Stimulated activated CD4-positive, alpha-beta T cell treated with anti-CD3 and anti-CD28 coated beads, Interleukin-4, amount 100 ng/mL, for 48 hours (primary cell): ENCODE data around the gene TANGO2.

Source experiments
- DNase-seq, 2 donors: peaks; one replicate each; pipeline ENCODE4 v3.0.0-alpha.2; 2020; ENCODE audit warnings: low read depth in 2 of 2

TANGO2 gene

GRCh38 chr22:19996694-19997384, 24.1 kb upstream of the TANGO2 start:
- no peak for DNase-seq

DNA sequence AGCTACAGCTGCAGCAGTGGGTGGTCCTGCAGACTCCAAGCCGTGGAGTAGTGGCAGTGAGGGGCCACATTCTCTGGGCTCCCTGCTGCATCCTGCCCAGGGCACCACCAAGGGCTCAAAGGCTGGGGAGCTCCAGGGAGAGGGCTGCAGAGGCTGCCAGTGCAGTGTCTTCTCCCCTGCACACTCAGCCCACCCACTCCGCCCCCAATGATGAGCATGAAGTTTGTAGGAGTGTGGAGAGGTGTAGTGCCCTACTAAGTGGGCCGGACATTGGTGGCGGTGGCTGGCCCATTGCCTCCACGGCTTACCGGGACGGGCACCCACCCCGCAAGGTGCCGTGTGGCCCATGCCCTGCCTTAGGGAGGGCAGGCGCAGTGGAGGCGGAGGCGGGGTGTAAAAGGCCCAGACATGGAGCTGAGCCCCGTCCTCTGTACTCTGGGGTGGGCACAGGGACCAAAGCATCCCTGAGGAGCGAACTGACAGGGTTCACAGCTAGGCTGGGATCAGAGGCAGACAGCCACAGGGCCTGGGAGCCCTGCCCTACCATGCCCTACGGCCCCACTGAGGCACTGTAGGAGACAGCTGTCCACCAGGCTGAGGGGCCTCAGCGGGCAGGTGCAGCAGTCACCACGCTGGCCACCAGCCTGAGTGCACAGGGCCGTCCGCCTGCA, 23.2 kb upstream of the TANGO2 start:
- DNase-seq, result no peak

- DNase-seq, result no peak
Observed at GRCh38 chr22:19998232-19998951, 22.5 kb upstream of the TANGO2 start.

DNA sequence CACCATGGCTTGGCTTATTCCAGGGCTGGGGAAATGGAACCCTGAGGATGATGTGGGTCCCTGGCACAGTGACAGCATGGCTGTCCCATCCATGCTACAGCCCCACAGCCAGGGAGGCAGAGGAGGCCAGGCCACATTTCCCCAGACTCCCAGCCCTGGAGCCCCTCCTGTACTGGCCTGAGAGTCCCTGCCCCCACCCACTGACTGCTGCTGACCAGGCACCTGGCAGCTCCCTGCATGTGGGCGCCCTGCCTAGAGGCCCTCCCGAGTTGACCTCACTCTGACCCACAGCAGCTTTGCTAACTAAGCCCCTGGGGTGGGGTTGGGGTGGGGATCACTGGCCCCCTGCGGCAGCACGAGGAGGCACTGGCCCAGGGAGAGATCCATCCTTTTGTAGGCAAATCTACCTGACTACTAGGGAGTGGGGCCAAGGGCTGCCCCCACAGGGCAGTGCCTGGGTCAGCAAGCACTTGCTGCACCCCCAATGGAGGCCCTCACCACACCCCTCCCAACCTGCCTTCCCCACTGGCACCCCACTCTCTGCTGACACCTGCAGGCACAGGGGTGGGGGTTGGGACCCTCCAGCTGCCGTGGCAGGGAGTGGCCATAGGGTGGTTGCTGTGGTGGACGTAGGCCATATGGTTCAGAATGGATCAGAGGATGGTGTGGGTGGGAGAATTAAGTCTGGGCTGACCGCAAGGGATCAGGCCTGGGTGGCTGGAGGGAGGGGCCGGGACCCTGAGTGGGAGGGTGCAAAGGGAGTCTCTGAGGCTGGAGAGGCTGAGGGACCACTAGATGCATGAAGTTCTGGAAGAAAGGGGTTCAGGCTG, 21.7 kb upstream of the TANGO2 start:
- no peak for DNase-seq

- DNase-seq, result no peak
Observed at GRCh38 chr22:20000246-20001081, 20.4 kb upstream of the TANGO2 start.

DNA sequence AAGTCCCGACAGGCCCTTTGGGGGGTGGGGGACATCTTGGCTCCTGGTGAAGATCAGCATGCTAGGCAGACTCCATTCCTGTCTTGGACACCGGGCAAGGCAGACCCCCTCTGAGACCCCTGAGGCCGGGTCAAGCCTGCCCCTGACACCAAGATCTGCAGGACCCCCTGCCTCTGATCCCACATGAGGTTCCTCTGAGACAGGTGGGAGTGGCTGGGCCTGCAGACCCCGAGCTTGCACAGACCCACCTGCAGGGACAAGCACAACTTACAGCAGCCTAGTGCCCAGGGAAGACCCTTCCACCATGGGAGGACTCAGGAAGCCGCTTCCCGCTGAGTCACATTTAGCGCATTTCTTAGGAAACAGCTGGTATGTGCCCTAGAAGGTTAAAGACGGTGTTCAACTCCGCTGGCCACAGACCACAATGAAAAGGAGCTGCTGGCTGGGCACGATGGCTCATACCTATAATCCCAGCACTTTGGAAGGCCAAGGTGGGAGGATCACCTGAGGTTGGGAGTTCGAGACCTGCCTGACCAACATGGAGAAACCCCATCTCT, 19.8 kb upstream of the TANGO2 start:
- DNase-seq, result no peak

DNA sequence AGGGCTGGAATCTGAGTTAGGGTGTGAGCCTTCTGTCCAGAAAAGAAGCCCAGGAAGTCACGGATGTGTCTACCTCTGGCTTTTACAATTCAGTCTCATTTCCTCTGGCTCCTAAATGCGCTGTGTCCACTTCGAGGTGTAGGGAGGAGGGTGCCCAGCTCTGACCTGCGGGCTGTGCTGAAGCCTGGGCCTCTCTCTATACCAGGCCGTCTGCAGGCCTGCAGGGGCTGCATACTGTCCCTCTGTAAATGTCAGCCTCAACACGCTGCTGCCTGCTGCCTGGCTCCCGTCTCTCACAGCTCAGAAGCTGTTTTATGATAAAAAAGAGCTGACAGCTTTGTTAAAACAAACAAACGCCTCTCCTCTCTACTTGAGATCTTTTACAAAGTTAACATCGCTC, 18.8 kb upstream of the TANGO2 start:
- no peak for DNase-seq

- no peak for DNase-seq
Observed at GRCh38 chr22:20002636-20003035, 18.3 kb upstream of the TANGO2 start.

DNA sequence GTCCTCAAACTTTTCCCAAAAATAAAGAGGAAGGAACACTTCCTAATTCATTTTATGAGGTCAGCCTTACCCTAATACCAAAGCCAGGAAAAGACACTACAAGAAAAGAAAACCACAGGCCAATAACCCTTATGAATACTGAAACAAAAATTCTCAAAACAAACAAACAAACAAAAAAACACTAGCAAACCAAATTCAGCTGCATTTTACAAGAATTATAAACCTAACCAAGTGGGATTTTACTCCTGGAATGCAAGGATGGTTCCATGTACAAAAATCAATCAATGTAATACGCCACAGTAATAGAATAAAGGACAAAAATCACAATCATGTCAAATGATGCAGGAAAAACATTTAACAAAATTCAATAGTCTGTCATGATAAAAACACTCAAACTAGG, 17.6 kb upstream of the TANGO2 start:
- DNase-seq, result no peak

DNA sequence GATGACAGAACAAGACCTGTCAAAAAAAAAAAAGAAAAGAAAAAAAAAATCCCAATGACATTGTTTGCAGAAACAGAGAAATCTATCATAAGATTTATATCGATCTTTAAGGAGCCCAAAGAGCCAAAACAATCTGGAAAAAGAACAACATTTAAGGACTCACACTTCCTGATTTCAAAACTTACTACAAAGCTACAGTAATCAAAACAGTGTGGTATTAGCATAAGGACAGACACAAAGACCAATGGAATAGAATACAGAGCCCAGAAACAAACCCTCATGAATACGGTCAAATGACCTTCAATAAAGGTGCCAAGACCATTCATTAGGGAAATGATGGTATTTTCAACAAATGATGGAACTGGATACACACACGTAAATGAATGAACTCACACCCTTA, 16.4 kb upstream of the TANGO2 start:
- DNase-seq, result no peak

GRCh38 chr22:20008221-20008995, 12.5 kb upstream of the TANGO2 start:
- no peak for DNase-seq

- no peak for DNase-seq
Observed at GRCh38 chr22:20009018-20009491, 11.9 kb upstream of the TANGO2 start.

DNA sequence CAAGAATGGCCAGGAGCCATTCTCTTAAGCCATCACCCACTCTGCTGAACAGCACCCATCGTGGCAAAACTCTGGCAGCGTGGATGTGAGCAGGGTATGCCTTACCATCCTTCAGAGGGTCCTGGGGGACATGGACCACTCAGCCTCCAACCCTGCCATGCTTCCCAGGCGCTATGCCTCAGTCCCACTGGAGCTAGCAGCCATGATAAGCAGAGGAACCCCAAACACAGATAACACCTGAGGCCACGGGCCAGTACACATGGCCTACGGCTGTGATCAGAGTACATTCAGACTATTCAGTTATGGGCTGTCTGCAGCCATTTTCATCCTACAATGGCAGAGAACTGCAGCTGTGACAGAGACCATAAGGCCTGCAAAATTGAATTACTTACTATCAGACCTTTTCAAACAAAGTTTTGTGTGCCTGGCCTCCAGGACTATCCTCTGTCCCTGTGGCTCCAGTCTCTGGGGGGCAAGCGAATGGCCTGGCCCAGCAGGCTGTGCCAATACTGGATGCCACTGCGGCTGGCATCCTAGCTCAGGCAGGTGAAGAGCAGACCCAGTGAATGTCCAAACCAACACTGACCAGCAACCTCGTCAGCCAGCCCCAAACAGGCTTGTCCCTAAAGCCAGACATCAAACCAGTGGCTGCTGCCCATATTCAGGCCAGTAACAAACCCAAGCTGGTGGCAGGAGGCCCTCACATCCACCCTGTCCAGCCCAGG, 11.2 kb upstream of the TANGO2 start:
- no peak for DNase-seq

- DNase-seq, result no peak
Observed at GRCh38 chr22:20010307-20011122, 10.4 kb upstream of the TANGO2 start.

GRCh38 chr22:20011123-20011992, 9.6 kb upstream of the TANGO2 start:
- no peak for DNase-seq

- no peak for DNase-seq
Observed at GRCh38 chr22:20011993-20012740, 8.7 kb upstream of the TANGO2 start.
